Left renal pelvis (tissue), 4 donors: ENCODE results near the gene KCTD19. TPM values are rescaled to one million over a fixed set of nuclear protein-coding genes. Genes with fewer than 3 reads are reported as not detected.
A peak's percentile ranks its signal among the peaks of the same experiment; 100 is the strongest.
"Not testable (repeated sequence)": the region's sequence is repeated elsewhere in the genome, so short reads cannot be mapped to it uniquely, and the experiment has no call there.

Experiments used
- DNase-seq, 4 donors: peaks; one replicate each; pipeline ENCODE4 v3.0.0-alpha.2; 2013; ENCODE audit warnings: low read depth in 4 of 4, low spot score in 3 of 4
- polyA plus RNA-seq, 4 donors: library from polyadenylated mRNA; unstranded; fragments of 120-200 nt; gene quantifications; one replicate each; pipeline ENCODE4 v1.2.1, GENCODE V29; 2013; ENCODE audit not compliant: insufficient read length in 4 of 4

KCTD19 gene
- 1 to 10 TPM in 2 of 4 donors, under 1 TPM in 2; 0.50 to 2.3 (median 1.2) TPM for polyA plus RNA-seq

DNA sequence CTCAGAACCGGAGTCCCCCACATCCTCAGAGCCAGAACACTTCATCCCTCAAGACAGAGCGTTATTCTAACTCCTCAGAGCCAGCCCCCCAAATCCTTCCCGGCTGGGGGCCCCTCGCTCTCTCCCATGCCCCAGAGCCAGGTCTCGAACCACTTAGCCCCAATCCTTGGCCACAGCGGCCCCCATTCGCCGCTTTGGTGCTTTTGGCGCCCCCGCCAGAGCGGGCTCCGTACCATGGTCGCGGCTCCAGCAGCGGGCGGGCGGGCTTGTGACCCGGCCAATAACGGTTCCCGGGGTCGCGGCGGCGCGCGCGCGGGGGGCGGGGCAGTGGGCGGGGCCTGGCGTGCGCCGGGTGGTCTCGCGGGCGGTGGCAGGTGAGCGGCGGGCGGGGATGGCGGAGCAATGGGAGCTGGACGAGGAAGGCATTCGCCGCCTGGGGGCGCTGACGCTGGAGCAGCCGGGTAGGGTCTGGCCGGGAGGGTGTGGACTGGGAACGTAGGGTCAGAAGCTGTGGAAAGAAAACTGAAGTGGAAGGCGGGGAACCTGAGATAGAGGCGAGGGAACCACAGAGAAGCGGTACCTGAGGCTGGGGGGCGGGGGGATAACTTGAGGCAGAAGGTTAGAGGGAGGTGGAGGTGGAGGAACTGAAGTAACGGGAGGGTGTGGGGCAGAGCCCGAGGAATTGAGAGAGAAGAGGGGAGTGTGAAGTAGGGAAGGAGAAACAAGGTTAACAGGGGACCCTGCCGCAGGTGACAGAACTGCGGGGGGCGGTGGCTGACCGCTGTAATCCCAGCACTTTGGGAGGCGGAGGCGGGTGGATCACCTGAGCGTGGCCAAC is at the start of gene KCTD19, which contains the start of gene LRRC36:
KCTD19 (minus strand) TSS at position 270 of the 838 bp plus-strand sequence; CDS start at position 236, 34 bp downstream.
LRRC36 (plus strand) TSS at position 344 of the 838 bp plus-strand sequence; CDS start at position 392, 48 bp downstream.
- DNase-seq = peak in 2 of 4 donors; percentile 33 to 39

DNA sequence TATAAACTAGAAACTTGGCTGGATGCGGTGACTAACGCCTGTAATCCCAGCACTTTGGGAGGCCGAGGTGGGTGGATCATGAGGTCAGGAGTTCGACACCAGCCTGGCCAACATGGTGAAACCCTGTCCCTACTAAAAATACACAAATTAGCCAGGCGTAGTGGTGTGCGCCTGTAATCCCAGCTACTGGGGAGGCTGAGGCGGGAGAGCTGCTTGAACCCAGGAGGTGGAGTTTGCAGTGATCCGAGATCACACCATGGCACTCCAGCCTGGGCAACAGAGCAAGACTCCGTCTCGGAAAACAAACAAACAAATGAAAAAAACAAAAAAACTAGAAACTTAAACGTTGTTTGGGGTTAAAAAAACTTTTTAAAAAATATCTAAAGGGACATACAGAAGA is 49.5 kb upstream of the KCTD19 start:
- DNase-seq = not testable (repeated sequence)

DNA sequence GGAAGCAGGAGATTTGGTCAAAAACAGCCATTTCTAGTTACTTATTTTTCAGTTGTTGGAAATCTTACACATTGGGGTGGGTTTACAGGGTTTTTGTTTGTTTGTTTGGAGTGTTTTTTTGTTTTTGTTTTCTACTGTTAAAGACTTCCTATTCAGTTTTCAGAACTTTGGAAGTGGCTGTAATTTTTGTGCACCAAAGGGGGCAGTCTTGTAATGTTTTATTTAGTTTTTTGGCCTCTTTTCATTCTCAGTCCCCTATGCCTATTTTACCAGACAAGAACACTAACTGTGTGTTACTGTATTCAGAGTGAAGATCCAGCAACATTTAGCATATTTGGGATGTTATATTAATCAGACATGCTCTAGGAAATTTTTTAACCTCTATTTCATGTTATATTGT is 46.1 kb upstream of the KCTD19 start:
- no peak for DNase-seq

DNA sequence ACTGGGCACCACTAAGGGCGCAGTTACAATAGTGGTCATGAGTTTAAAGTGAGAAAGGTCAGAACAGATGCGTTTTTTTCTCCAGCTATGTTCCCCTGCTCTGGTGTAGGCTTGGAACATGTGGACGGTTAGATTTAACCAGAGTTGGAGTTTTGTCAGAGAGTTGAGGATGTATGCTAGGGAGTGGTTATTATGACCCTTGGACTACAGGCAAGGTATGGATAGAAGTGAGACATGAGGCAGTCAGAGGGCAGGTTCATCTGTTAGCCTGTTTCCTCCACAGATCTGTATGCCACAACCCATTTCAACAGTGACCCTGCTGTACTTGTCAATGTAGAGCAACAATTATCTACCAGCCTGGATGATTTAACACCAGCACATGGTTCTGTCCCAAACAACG is 44.1 kb upstream of the KCTD19 start:
- no peak for DNase-seq

DNA sequence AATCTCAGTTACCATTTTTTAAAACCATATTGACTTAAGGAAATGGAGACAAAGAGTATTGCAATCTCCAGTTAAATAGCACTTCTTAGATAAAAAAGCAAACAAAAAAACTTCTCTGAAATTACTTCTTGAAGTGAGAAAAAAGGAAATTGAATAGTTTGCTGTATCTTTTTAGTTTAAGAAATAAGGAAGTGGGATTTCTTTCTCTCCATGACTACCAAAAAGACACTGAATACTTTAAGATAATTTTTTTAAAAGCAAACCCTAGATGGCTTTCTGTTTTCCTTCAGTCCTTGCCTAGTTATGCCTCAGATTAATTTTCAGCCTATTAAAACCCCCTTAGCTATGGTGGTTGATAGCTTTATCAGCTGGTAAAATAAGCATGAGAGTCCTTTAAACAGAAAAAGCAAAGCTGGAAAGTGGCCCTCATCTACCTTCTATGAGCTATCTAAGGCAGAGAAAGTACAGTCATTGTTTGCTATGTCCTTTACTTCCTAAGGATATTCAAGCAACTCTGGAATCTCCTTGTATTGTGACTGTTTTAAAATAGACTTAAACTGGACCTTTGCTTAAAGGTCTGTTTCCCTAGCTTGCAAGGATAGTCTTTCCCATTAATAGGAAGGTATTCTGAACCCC is 38.2 kb upstream of the KCTD19 start:
- DNase-seq = no peak

DNA sequence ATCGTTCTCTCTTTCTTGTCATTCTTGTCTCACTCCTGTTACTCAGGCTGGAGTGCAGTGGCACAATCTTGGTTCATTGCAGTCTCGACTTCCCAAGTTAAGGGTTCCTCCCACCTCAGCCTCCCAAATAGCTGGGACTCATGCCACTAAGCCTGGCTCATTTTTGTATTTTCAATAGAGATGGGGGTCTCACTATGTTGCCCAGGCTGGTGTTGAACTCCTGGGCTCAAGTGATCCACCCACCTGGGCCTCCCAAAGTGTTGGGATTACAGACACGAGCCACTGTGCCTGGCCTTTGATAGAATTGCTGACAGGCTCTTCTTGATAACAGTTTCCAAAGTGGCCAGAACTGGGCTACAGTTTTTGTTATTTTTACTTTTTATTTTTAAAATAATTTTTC is 34.5 kb upstream of the KCTD19 start:
- no peak for DNase-seq

DNA sequence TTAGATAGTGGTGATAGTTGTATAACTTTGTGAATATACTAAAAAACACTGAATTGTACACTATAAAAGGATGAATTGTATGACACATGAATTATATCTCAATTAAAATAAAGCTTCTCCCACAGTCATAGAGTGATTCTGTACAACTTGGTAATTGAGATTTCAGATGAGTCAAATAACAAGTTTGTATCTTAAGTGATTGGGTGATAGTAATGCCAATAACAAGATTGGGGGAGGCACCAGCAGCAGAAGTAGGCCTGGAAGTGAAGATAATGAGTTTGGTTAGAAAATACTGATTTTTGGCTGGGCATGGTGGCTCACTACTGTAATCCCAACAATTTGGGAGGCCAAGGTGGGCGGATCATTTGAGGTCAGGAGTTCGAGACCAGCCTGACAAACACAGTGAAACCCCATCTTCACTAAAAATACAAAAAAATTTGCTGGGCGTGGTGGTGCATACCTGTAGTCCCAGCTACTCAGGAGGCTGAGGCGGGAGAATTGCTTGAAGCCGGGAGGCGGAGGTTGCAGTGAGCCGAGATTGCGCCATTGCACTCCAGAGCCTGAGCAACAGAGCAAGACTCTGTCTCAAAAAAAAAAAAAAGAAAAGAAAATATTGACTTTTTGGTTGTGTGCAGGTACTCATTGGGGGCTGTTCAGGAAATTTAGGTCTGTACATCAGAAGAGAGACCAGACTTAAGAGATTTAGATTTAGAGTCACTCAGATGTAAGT is 33.2 kb upstream of the KCTD19 start:
- not testable (repeated sequence) for DNase-seq

DNA sequence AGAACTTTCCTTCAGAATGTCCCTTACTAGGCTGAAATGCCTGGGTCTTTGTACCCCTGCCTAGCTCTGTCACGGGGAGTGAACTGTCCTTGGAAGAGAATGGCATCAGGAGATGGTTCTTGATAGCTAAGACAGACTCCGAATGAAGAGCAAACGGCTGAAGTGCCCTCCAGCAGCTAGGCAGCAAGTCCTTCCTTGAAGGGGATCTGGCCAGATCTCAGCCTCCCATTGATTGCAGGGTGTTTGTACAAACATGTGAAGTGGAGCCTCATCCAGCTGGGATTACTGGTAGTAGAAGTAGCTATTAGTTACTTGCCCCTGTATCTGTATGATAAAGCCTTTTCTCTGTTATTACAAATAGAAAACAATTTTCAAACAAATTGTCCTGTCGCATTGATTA is 31.0 kb upstream of the KCTD19 start:
- no peak for DNase-seq

DNA sequence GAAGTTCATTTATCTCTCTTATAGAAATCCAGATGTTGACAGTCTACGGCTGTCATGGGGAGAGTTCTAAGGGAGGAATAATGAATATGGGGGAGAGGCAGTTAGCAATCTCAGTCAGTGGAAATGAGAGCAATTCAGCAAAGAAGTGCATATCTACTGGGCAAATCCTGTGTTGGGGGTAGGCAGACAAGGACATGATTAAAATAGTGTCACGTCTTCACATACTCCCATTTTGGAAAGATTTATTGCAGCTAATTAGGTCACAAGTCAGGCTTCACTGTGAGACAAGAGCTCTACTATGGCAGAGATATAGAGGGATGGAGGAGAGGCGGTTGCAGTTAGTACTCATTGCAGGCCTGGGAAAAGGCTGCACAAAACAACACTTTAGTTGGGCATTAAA is 29.9 kb upstream of the KCTD19 start:
- DNase-seq = peak; percentile 51 to 74 (median 61)

DNA sequence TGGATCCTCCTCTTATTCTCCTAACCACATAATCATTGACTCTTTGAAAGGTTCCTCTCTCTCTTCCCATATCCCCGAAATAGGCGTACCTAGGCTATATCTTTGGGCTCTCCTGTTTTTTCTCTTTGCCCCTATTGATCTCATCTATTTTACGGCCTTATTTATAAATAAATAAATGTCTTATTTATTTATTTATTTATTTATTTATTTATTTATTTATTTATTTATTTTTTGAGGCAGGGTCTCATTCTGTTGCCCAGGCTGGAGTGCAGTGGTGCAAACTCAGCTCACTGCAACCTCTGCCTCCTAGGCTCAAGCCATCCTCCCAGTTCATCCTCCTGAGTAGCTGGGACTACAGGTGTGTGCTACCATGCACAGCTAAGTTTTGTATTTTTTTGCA is 25.9 kb upstream of the KCTD19 start:
- not testable (repeated sequence) for DNase-seq

DNA sequence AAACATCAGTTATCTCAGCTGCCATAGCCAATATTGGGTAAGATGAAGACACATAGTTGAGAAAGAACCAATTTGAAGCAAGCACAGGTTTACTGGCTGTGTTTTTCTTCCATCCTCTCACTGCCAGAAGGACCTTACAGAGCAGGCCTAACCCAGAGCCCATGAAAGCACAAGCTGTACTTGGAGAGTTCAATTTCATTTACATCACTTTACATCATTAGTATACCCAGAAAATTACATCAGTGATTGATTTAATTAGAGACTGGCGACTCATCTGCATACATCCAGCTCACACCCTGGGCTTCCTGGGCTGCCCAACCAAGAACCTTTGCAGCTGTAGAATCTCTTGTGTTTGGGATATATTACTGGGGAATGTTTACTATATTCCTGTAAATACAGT is 23.8 kb upstream of the KCTD19 start:
- no peak for DNase-seq

DNA sequence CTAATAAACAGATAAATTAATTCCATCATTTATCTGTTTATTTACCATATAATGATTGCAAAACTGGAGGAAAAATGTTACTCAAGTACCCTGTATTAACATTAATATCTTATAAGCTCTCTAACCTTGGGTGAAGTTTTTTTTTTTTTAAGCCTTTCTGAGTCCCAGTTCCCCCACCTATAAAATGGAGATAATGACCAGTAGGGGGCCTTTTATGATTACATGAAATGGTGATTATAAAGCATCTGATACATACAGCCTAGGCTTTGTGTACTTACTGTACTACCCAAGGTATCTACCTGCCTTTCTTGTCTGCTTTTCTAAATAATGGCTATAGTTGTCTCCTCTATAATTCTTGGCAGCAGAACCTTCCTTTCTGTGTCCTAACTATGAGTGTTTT is 22.6 kb upstream of the KCTD19 start:
- no peak for DNase-seq

DNA sequence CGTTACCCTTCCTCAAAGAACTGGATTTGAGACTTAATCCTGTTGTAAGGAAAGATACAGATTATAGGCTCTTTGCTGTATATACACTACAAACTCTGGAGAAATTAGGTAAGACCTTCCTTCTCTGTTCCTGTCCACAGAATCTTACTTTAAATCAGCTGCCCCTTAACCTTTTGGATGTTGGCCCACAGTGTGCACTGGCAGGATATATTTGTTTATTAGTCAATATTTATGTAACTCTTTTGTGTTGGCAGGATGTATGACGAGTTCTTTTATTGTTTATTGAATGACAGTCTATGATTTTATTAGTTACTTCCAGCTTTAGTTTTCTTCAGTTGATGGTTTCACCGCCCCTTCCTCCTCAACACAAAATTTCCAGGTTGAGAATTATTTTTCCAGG is 19.8 kb upstream of the KCTD19 start:
- no peak for DNase-seq

DNA sequence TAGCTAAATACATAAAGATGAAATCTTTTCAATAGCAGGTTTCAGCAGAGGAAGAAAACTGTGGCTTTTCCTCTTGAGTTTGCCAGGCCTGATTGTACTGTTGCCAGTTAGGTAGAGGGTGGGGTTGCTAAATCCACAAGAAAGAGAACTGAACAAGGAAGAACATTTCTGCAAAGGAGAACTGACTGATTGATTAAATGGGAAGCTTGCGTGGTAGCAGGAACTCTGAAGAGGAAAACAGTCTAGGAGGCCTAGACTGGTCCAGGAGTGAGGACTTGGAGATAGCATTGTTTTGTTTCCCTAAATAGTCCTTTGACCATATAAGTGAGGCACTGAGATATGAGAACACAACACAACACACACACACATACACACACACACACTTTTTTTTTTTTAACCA is 18.9 kb upstream of the KCTD19 start:
- no peak for DNase-seq

DNA sequence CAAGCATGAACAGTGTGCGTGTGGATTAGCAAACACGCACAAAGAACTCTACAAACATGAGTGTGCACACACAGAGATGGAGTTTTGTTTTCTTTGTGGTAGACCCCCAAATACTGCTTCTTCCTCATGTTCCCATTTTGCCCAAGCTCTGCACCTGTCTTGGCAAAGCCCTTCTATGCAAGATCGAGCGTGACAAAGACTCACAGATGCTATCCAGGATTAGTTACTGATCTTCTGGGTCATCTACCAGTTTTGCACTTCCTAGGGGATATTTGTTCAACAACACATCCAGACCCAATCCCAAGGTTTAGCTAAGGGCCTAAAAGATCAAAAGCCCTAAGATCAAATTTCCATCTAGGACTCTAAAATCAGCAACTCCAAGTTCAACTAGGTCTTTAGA is 16.1 kb upstream of the KCTD19 start:
- DNase-seq = no peak

DNA sequence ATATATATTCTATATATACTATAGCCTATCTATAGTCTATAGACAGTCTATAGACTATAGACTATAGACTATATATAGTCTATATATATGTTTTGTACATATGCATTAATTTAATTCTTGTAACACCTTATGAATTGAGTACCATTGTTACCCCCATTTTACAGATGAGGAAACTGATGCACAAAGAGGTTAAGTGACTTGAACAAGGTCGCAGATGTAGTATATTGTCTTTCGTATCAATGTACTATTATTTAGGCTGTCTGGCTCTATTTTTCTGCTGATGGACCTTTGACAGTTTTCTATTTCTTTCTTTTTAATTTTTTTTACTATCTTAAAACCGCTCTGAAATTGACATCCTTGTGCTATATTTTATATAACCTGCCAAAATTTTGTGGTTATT is 14.7 kb upstream of the KCTD19 start:
- DNase-seq = no peak

DNA sequence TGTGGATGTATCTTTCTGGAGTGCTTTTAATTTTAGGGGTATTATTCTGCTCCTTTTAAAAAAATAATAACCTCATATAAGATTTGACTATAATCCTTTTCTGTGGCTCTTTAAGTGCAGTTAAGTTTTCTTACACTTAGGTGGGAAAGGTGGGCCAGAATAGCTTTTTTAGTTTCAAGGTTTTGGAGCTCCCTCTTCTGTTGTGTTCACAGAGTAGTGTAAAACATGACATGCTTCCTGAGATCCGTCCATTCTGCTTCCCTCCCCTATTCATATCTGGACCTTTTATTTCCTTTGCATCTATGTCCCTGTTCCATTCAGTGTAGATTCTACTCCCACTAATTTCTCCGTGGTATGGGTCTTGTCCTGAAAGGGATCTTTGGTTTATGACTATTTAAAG is 12.9 kb upstream of the KCTD19 start:
- no peak for DNase-seq

DNA sequence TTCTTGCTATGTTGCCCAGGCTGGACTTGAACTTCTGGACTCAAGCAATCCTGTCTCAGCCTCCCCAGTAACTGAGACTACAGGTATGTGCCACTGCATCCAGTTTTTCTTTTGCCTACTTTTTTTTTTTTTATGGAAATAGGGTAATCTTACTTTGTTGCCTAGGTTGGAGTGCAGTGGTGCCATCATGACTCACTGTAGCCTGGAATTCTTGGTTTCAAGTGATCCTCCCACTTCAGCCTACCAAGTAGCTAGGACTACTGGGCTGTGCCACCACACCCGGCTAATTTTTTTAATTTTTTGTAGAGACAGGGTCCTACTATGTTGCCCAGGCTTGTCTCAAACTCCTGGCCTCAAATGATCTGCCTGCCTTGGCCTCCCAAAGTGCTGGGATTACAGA is 10.1 kb upstream of the KCTD19 start:
- DNase-seq = no peak

DNA sequence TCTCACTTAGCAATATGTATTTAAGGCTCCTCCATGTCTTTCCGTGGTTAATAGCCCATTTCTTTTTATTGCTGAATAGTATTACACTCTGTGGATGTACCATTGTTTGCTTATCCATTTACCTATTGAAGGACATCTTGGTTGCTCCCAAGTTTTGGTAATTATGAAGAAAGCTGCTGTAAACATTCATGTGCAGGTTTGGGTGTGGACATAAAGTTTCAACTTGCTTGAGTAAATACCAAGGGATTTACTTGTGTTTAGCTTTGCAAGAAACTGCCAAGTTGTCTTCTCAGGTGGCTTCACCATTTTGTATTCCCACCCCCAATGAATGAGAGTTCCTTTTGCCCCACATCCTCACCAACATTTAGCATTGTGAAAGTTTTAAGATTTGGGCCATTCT is 9.6 kb upstream of the KCTD19 start:
- no peak for DNase-seq

DNA sequence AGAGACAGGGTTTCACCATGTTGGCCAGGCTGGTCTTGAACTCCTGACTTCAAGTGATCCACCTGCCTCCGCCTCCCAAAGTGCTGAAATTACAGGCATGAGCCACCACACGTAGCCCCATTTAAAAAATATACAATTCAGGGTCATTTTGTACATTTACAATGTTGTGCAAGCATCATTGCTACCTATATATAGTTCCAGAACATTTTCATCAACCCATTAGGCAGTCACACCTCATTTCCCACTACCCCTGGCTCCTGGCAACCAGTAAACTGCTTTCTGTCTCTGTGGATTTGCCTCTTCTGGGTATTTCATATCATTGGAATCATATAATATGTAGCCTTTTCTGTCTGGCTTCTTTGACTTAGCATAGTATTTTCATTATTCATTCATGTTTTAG is 6.8 kb upstream of the KCTD19 start:
- DNase-seq = no peak

DNA sequence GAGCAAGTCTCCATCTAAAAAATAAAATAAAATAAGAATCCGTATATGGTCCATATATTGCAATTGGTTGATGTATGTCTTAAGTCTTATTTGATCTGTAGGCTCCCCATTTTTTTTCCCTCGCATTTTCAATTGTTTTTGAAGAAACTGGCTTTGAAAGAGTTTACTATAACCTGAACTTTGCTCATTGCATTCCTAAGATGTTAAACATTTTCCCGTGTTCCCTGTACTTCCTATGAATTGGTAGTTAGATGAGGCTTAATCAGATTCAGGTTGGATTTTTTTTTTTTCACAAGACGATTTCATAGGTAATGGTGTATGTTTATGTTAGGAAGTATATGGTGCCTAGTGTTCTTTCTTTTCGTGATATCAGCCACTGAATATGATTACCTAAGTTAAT is 3.4 kb upstream of the KCTD19 start:
- no peak for DNase-seq
